LNCaP clone FGC (cell line): ENCODE data around the gene DIAPH2.

Experiments used
- DNase-seq: peaks from one replicate; pipeline ENCODE4 v3.0.0-alpha.2; 2011; ENCODE audit warnings: low read depth
- H3K4me3 ChIP-seq: 2 replicates; pipeline ENCODE4 v1.5.1; 2011; ENCODE audit warnings: mild to moderate bottlenecking, low read depth, low read length, control low read depth
- CTCF ChIP-seq: IDR thresholded peaks from 2 replicates; pipeline ENCODE4 v1.5.1; 2012; ENCODE audit warnings: mild to moderate bottlenecking; ENCODE audit not compliant: control insufficient read depth, insufficient read depth; ENCODE audit errors: extremely low read depth

DIAPH2 gene

GRCh38 chrX:96989830-96990571 lies 305.4 kb downstream of the DIAPH2 start:
- TF ChIP-seq CTCF, result no peak
- no peak for DNase-seq
- no peak overlapping the region for H3K4me3 ChIP-seq

- TF ChIP-seq CTCF, result no peak
- no peak for DNase-seq
- H3K4me3 ChIP-seq, result no peak overlapping the region
Measured at GRCh38 chrX:96994093-96994492, 309.5 kb downstream of the DIAPH2 start.

- no peak for TF ChIP-seq CTCF
- H3K4me3 ChIP-seq, result no peak overlapping the region
- DNase-seq, result no peak
Measured at GRCh38 chrX:96997196-96997595, 312.6 kb downstream of the DIAPH2 start.

GRCh38 chrX:97000682-97001368 lies 316.2 kb downstream of the DIAPH2 start:
- no peak for TF ChIP-seq CTCF
- no peak overlapping the region for H3K4me3 ChIP-seq
- no peak for DNase-seq

GRCh38 chrX:97006167-97006566 lies 321.5 kb downstream of the DIAPH2 start:
- H3K4me3 ChIP-seq, result no peak overlapping the region
- DNase-seq, result no peak
- TF ChIP-seq CTCF, result no peak

GRCh38 chrX:97009391-97009790 lies 324.7 kb downstream of the DIAPH2 start:
- no peak for TF ChIP-seq CTCF
- DNase-seq, result no peak
- no peak overlapping the region for H3K4me3 ChIP-seq
